GM18868 (cell line): Measurements from ENCODE around the gene RTP5.
"Not testable (repeated sequence)": the region's sequence is repeated elsewhere in the genome, so short reads cannot be mapped to it uniquely, and the experiment has no call there.

Source experiments
- ATAC-seq: cut with Tn5 transposase; IDR thresholded peaks from one replicate; pipeline ENCODE4 v1.9.1; 2021; ENCODE audit warnings: mild to moderate bottlenecking, moderate library complexity; ENCODE audit not compliant: unreplicated experiment

Gene RTP5

DNA sequence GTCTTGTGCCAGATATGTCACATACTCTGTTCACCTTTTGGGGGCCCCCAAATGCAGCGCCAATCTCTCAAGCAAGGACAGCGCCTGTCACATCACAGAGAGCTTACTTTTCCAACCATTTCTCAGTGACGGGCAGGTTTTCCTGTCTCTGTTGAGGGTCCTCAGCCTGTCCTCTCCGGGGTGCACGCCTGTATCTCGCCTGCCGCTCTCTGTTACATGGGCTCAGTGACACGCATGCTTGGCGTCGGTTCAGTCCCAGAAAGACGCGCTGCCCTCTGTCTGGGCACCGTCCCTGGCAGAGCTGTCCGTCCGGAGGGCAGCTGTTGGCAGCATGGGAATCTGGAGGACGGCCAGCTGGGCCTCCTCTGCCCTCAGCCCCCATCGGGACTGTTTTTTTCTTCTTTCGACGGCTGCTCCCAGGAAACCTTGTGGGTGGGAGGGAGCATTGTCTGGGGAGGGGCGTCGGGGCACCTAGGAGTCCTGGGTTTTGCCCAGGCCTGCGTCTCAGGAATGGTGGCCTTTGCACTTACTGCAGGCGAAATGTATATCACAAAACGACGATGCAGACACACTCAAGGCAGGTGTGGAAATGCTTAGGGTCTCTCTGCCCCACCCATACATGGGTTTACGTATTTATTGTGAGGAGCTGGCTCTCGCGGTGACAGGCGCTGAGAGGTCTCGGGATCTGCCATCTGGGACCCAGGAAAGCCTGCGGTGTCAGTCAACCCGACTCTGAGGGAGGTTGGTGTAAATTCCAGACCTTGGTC is 30.9 kb downstream of the RTP5 start:
- ATAC-seq: no peak

DNA sequence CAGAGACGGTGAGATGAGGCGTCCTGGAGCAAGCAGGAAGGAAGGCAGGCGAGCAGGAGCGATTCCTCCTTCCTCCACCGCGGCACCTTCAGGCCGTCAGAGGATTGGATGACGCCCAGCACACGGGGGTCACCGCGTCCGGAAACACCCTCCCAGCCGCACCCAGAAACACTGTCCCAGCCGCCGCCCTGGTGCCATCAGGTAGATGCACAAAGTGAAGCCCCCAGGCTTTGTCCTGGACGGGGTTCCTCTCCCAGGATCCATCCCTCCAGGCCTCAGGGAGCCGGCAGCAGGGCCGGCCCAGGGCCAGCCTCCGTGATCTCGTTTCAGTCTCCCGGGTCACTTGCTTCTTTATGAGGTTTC is 31.5 kb downstream of the RTP5 start:
- ATAC-seq: no peak

DNA sequence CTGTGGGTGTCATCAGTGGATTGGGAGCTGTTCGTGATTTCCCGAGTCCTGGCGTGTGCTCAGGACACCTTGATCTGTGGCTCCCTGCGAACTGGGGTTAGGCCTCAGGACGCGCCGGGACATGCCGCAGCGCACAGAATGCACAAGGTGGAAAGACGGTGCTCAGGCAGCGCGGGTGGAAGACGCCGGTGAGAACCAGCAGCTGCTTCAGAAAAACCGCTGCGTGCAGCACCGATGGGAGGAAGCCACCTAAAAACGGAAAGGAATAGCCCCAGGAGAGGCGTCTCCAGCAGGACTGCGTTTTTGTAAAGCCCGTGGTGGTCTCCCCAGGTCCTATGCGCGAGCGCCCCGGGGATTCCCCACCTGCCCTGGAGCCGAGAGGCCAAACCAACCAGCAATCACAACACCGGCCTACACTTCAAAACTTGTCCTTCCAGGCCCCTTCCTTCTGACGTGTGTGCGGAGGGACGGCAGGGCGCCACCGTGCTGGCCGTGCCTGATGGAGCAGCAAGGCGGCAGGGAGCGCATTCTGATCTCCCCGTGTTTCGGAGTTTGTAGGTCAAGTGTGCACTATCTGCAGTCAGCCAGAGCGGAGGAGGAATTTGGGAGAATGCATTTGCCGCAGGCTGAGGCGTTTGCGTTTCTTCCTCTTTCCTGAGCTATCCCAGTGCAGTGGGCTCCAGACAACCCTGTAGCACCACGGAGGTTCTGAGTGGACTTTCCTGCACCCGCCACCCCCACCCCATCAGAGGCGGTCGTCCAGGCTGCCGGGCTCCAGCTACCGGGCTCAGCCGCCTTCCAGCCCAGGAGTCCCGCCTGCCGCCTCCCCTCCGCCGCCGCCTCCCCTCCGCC is 32.2 kb downstream of the RTP5 start:
- ATAC-seq: no peak

DNA sequence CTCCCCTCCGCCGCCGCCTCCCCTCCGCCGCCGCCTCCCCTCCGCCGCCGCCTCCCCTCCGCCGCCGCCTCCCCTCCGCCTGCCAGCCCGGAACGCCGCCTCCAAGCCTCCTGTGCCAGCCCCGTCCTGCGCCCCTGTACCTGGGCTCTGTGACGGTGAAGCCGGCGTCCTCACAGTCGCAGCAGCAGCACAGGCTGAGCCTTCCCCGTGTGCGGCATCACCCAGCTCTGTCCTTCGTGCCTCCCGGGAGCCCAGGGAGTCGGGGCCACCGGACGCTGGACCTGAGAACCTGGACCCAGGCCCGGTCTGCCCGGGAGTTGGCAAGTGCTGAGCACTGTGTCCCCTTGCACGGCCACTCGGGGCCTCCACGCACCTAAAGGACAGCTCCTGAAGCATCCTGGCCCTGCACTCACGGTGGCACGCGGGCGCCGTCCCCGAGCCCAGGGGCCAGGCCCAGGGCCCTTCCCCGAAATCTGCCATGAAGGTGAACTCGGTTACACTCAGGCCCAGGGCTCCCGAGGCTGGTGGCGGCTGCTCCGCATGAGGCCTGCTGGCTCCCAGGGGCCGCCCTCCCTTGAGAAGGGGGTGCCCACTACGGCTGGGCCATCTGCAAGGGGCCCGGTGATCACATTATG is 32.9 kb downstream of the RTP5 start:
- no peak for ATAC-seq

DNA sequence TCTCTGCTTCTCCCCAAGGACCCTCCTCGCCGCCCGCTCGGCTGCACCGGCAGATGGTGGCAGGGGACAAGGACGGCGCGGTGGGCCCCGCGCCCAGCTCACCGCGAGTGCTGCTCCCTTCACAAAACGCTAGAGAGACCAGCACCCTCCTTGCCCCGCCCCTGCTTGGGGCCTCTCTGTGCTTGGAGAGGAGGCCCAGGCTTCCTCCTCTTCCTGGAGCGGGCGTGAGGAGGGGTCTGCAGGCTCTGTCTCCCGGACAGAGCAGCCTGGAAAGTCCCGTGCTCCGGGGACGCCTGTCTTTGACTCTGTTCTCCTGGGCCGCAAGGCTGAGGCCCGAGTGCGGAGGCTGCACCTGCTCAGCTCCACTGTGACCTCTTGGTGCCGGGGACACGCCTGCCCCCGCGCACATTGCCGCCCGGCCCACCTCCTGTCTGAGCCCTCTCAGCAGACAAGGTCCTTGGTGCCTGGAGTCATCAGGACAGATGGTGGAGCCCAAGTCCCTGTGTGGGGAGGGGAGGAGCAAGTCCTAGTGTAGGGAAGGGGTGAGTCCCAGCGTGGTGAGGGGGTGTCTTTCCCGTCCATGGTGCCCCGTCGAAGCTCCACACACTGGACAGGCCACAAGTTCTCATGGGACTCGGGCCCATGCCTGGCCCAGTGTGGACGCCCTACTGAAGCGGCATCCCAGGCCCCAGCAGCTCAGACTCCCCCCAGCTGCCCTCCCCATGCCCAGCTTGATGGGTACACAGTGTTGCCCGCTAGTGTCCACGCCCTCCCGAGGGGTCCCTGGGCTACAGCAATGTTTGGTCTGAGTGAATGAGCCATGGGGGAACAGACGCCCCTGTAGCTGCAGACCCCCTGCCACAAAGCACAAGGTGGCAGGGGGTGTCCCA is 33.8 kb downstream of the RTP5 start:
- ATAC-seq: no peak

DNA sequence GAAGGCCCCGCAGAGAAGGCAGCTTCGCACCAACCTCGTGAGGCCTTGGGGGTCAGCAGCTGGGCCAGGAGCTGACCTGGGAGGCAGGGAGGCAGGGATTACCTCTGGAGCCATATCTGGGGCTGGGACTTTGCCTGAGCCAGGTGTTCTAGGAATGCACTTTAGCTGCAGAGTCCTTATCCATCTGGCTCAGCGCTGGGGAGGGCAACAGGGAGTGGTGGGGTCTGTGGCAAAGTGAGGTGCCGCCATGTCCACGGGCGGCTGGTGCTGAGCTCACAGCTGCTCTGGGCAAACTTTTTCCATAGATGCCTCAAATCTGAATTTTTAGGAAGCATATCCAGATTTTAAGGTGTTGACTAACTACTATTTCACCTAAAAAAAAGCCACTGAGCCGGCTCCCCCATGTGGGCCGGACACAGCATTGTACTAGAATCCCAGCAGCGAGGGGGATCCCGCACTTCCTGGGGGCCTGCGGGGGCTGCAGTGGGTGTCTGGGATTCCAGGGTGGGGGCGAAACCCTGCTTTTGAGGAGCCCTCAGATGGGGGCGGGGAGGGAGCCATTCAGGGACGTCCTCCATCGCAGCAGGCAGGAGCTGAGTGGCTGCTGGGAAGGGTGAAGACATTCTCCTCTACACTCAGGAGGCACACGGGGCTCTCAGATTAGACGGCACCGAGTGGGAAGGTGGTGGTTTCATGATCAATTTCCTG is 34.6 kb downstream of the RTP5 start:
- ATAC-seq: no peak

DNA sequence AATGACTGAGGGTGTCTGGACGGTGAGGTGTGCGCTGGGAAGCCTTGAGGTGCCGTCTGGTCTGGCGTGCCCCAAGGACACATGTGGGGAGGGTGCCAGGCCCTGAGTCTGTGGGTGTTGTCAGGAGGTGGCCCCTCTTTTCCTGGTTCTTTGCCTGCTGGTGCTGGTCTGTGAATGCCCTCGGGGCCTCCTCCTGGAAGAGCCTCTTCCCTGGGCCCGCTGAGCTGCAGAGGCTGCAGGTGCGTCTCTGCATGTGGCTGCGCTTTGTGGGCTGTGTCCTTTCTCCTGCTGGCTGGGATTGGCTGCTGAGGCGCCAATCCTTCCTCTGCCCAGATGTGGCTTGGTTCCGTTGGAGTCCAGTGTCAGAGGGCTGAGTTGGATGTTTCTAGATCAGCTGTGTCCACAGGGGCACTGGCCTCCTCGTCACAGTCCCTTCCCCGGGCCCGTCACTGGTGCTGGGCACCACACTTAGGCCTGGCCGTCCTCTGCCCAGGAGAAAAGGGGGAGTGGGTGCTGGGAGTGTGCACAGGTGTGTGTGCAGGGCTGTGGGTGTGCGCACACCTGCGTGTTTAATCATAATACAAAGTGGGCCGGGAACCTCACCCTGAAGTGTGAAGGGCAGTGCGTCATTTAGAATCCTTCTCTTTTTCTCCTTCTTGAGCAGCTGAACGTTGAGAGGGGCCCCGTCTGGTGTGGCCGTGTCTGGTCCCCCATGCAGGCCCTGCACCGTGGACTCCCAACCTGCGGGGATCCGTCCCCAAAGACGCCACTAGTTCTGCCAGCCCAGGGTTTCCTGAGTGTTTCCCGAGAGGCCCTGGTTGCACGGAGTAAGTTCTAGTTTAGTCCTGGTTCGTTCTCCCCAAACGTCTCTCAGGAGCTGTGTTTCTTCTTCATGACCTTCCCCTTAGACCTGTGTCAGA is 35.5 kb downstream of the RTP5 start:
- no peak for ATAC-seq

DNA sequence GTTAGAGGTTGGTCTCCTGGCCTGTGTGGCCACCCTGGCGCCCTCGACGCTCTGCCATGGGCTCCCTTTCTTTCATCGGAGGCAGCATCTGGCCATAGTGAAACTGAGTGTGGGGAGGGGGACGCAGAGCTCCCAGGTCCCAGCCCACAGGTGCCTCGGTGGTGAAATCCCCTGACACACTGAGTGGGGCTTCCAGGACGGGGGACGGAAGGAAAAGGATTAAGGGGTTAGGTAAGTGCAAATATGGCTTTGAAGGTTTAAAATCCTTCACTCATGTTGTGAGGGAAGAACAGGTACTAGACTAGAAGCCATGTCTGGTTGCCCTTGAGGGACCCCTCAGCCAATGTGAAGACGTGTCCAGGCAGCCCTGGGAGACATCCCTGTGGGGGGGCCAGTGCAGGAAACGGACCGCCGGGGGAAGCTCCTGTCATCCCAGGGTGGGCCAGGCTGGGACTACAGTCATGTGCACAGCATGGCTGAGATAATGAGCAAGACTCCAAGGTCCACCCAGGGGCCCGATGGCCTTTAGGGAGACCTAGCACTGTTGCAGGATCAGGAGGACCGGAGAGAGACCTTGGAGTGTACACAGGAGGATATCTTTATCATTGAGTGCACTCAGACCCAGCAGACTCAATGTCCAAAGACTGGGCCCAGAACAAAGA is 36.3 kb downstream of the RTP5 start:
- no peak for ATAC-seq

DNA sequence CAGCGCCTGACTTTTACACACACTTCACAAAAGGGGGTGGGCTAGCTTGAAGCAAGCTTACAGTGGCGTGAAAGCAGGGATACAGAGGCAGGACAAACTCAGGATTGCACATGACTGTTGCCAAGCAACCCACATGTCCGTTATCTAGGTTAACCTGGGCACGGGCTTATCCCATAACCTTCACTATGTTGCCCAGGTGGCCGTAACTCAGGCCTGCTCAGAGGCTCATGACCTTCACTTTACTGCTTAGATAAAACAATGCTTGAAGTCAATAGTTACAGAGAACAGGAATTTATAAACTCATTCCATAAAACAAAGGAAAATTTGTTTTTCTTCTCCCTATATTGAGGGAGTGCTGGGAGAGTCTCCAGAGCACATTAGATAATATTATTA is 36.8 kb downstream of the RTP5 start:
- ATAC-seq: not testable (repeated sequence)

DNA sequence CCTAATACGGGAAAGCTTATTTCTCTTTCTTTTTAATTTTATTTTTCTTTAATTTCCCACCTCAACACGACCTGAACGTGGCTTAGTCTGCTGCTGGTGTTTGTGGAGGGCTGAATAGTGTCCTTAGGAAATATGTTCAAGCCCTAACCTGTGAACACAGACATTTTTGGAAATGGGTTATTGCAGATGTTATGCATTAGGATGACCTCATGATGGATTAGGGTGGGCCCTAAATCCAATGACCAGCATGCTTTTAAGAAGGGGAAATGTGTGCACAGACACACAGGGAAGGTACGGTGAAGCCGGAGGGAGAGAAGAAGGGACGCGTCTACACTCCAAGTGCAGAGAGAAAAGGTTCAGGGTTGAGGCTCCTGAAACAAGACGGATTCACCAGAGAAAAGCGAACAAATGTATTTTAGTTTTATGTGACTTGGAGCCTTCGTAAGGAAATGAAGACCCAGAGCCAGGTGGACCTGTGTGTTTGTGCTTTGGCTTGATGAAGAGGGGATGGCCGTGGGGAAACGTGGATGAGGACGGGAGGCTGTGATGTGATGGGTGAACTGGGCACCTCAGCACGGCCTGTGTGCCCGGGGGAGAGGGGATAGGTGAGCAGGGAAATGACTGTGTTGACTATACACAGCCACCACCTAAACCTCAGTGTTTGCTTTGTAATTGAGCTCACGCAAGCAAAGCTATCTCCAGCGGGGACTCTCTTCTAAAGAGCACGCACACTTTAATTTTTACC is 37.5 kb downstream of the RTP5 start:
- no peak for ATAC-seq

DNA sequence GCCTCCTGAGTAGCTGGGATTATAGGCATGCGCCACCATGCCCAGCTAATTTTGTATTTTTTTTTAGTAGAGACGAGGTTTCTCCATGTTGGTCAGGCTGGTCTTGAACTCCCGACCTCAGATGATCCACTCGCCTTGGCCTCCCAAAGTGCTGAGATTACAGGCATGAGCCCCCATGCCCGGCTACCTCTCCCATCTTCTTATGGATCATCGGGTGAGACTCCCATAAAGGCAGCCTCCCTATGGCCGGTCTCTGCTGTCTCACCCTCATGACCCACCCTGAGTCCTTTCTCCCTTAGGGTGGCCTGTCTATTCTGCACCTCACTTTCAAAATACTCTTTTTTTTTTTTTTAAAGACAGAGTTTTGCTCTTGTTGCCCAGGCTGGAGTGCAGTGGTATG is 38.3 kb downstream of the RTP5 start:
- ATAC-seq: not testable (repeated sequence)

DNA sequence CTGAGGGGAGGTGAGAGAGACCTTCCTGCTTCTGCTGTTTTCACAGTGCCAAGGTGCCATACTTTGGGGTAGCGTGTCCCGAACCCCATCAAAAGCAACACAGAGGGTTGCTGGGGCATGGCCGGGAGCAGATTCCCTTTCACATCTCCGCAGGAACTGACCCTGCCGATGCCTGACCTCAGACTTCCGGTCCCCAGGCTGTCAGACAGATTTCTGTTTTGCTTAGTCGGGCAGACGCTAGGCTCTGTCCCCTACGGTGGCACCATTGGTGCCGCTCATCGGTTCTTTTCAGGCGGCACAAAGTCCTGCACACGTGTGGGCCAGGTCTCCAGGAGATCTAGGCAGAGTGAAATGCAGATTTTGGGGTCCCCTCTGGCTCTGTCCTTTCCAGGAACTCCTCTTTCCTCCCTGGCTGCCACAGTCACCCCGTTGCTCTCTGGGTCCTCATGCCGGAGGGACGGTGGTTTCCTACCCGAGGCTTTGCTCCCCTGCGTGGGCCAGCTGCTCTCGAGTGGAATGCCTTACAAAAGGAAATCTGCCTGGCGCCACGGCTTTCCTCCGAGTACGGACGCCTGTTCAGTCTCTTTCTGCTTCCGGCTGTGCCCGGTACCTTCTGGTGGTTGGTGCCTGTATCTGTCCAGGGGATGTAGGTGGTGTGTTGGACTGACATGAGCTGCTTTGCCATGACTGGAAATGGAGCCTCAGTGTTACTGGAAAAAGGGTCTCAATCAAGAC is 39.3 kb downstream of the RTP5 start:
- no peak for ATAC-seq

DNA sequence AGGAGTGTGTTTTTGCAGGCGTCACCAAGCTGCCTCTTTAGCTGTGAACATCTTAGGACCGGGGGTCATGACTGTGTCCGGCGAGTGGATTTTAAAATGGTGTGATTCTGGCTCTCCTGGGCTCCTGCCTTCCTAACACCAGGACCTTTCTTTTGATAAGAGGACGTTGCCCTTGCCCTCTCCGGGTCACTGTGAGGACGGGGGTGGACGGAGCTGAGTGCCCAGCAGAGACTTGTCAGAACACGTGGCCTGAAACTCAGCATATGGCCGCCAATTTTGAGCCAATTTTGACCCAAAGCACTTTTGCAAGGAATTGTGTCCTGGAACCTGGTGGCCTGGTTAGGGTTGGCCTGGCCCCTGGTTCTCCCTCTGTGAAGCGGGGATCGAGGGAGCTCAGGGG is 40.2 kb downstream of the RTP5 start:
- ATAC-seq: no peak

DNA sequence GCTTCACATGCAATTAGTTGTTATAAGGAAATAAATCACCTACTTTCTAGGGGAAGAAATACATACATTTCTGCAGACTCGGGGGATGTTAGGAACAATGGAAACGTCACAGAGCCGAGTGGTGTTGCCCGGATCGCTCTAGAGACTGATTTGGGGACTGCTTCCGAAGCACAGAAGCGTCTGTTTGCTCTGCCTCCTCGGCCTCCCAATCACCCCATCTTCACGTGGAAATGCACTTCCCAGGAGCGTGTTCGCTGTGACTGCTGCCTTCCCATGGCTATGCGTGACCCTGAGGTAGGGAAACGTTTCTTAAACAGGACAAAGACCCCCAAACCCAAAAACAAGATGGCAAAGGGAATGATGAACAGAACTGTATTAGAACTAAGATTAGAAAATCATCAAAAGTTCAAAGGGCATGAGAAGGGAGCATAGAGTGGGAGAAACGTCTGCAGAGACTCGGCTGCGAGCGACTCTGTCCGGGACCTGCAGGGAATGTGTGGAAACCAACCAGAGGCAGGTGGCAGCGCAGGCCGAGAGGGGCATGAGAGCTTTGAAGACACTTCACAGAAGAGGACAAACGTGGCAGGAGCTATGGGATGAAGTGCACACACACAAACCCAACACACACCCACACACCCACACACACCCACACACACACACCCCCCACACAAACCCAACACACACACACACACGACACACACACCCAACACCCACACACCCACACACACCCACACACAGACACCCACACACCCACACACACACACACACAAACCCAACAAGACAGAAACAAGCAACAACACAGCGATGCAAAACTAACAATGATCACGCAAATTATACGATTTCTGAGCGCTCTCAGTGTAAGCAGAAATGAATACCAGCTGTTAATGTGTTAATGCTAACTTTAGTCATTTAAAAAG is 41.3 kb downstream of the RTP5 start:
- no peak for ATAC-seq

DNA sequence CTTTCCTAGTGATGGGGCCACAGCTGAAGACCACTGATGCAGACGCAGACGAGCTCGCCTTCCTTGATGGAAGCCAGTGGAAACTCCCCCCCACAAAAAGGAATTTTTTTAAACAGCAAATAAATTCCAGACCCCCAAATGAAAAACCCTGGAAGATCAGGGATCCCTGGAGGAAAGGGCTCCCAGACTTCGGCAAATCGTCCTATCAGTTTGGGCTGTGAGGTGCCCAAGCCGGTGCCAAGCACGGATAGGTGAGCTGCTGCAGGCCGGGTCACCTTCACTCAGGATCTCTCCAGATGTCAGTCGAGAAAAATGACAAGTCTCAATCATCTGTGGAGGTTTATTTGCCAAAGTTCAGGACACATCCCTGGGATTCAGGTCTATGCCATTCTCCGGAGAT is 42.0 kb downstream of the RTP5 start:
- no peak for ATAC-seq

DNA sequence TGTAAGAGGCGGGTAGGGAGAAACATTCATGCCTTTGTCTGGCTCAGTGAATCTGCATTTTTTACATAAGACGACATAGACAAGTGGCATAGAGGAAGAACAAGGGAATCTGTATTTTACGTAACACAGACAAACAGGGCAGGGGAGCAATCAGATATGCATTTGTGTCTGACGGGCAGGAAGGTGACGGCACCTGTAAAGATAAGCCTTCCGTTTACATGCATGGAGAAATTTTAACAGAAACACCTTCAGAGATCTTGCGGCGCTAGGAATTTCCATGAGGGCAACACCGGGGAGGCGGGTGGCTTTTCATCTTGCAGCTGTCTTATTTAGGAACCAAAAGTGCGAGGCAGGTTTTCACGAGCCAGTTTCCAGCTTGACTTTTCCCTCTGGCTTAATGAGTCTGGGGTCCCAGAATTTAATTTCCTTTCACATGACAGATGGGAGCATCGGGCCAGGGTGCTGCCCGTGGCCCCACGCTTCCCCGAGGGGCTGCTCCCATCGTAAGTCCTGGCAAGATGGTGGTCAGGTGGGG is 42.6 kb downstream of the RTP5 start:
- ATAC-seq: no peak
